Urinary bladder (tissue), 4 donors: ENCODE data around the gene ASTN1. TPM values are rescaled to one million over a fixed set of nuclear protein-coding genes. Genes with fewer than 3 reads are reported as not detected.

ENCODE experiments used
- DNase-seq: peaks from one replicate; pipeline ENCODE4 v3.0.0-alpha.2; 2015; ENCODE audit errors: extremely low spot score
- H3K27ac ChIP-seq: one replicate; pipeline ENCODE4 v1.5.1; 2013; ENCODE audit warnings: low read depth, mild to moderate bottlenecking, moderate library complexity
- H3K36me3 ChIP-seq: one replicate; pipeline ENCODE4 v1.6.1; 2013; ENCODE audit warnings: mild to moderate bottlenecking, moderate library complexity; ENCODE audit not compliant: insufficient read depth
- H3K4me1 ChIP-seq: one replicate; pipeline ENCODE4 v1.6.1; 2013; ENCODE audit warnings: mild to moderate bottlenecking, moderate library complexity; ENCODE audit not compliant: insufficient read depth
- H3K4me3 ChIP-seq: one replicate; pipeline ENCODE4 v1.5.1; 2013; ENCODE audit warnings: low read depth, low read length
- WGBS: extraction: QIAGEN DNeasy Blood & Tissue Kit; methylation state at CpG from one replicate; pipeline ENCODE4 v1.1.7; 2013; 5-methylcytosine and 5-hydroxymethylcytosine counted together
- polyA plus RNA-seq: library from polyadenylated mRNA; stranded (reverse); fragments of 200-250 nt; gene quantifications from one replicate; pipeline ENCODE4 v1.2.3, GENCODE V29; 2013
- total RNA-seq: library from RNA; depleted of rRNA; stranded (reverse); fragments of >200 nt; gene quantifications from one replicate; pipeline ENCODE4 v1.2.3, GENCODE V29; 2014
- donor health status: healthy with polysubstance abuse.
- donor health status: healthy.

ASTN1 gene
- total and polyA plus RNA-seq, 2 donors, result 0.23 to 6.3 TPM

DNA sequence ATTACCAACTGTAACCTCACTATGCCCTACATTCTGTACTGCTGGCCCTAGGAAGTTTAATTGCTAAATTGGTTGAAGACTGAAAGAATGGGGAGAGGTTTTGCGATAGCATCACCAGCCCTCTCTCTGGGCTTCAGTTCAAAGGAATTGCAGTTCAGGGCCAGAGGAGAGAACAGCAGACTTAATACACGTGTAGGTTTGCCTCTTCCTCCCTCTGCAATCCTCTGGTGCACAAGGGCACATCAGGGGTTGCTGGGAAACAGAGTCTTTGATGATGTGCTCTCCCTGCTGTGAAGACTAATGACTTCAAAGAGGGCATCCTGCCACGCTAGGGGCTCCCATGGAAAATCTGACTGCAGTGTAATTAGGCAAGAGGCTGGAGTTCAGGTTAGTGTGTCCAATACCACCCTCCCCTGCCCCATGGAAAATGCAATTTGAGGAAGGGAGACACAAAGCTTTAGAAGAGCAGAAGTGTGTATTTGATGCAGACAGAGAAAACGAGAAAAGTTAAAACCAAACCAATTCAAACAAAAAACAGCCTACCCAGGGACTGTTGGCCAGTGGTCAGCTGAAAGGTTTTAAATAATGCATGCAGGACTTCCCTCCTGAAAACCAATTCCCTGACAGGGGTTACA is 167.9 kb downstream of the ASTN1 start:
- WGBS, result 13% methylated on average over 4 of the region's 4 CpGs
- DNase-seq, result no peak
- Histone ChIP-seq H3K4me1 (no peaks in the 10 kb centered on the region), H3K4me3 (no peak overlapping the region), H3K36me3 (no peaks in the 10 kb centered on the region), H3K27ac (no peak overlapping the region)

DNA sequence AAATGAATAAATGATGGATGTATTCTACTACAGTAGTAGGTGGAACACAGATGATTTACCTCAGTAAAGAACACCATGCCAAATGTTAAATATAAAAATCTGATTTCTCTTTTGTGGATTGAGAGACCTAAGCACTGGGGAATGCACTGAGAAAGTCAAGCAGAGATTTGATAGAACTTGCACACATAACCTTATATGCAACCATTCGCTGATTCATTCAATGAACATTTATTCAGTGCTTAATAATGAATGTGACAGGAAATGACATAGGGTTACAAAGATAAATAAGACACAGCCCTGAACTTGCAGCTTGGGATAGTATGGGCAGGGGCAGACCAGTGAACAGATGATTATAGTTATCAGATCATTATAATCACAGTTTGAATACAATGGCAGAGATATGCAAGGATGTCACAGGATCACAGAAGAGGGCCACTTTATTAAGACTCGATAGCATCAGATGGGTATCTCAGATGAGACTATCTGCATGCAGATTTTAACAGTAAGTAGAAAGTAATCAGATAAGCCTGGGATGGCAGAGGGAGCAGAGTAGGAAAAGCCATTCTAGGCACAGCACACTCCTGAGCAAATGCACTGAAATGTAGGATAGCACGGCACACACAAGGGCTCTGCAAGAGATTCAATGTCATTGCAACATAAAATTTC is 169.4 kb downstream of the ASTN1 start:
- Histone ChIP-seq H3K36me3 (no peaks in the 10 kb centered on the region), H3K4me1 (no peaks in the 10 kb centered on the region), H3K4me3 (no peak overlapping the region), H3K27ac (no peak overlapping the region)
- WGBS, result 71% methylated on average over 3 of the region's 3 CpGs
- no peak for DNase-seq

GRCh38 chr1:176993587-176993986 is 170.9 kb downstream of the ASTN1 start:
- H3K4me3 ChIP-seq, result no peak overlapping the region
- no peak overlapping the region for H3K27ac ChIP-seq
- no peaks in the 10 kb centered on the region for H3K4me1 ChIP-seq
- WGBS, result 87% methylated on average over 3 of the region's 3 CpGs
- no peak for DNase-seq
- H3K36me3 ChIP-seq, result no peaks in the 10 kb centered on the region

GRCh38 chr1:176989754-176990153 is 174.8 kb downstream of the ASTN1 start:
- Histone ChIP-seq H3K27ac (no peak overlapping the region), H3K36me3 (no peaks in the 10 kb centered on the region), H3K4me1 (no peaks in the 10 kb centered on the region), H3K4me3 (no peak overlapping the region)
- no peak for DNase-seq
- WGBS, result 77% methylated on average over 1 of the region's 1 CpG

DNA sequence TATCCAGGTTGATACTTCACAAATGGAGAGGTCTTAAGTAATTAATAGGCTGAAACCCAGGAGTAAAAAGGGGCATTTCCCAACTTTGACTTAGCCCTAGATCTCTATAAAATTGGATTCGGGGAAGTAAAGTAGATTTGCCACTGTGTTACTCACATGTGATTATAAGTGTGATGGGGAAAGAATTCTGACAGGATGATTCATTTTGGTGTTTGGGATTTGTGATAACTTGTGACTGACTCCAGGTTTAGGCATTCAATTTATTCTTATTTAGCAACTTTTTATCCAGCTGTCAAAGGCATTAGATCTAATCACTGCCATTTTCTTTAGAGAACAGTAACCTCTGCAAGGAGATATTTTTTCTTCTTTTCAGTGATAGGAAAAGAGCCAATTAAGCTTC is 175.5 kb downstream of the ASTN1 start:
- no peaks in the 10 kb centered on the region for H3K36me3 ChIP-seq
- WGBS, result 52% methylated on average over 1 of the region's 1 CpG
- DNase-seq, result no peak
- H3K4me1 ChIP-seq, result no peaks in the 10 kb centered on the region
- H3K27ac ChIP-seq, result no peak overlapping the region
- H3K4me3 ChIP-seq, result no peak overlapping the region

- no peaks in the 10 kb centered on the region for H3K4me1 ChIP-seq
- no peak overlapping the region for H3K4me3 ChIP-seq
- no peak for DNase-seq
- no peaks in the 10 kb centered on the region for H3K36me3 ChIP-seq
- H3K27ac ChIP-seq, result no peak overlapping the region
Observed at GRCh38 chr1:176987016-176987415, 177.5 kb downstream of the ASTN1 start.

DNA sequence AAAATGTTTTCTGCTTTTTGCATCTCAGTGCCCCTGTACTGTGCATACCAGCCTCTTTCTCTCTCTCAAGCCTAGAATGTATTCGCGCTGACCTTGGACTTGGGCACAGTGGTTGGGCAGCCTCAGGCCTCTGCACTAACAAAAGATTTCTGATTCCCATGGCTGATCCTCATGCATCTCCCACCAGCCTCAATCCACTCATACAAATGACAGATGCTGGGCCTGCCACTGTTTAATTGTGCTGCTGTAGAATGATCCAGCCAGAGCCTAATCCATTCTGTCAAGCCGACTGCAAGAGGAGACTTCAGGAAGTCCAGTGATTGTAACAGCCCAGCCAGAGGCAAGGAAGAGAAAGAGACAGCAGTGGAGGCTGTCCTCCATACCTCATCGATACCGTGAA is 180.8 kb downstream of the ASTN1 start:
- H3K36me3 ChIP-seq, result no peaks in the 10 kb centered on the region

DNA sequence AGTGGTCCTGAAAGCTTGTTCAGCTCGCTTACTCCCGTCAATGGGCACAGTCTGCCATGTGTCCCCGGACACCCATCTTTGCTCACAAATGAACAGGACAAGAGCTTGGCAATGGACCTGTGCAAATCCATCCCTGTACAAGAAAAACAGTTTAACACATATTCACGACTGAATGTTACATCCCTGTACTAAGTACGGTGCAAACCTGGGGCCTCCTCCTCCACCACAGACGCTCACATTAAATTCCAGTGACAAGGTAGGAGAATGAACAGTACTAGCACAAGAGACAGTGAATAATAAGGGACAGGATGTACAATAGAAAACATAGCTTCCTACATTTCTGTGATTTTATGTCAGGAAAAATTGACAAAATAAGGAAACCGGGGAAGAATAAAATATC is 187.7 kb downstream of the ASTN1 start:
- 88% methylated on average over 7 of the region's 7 CpGs for WGBS
- Histone ChIP-seq H3K36me3 (no peaks in the 10 kb centered on the region), H3K4me3 (no peak overlapping the region), H3K27ac (no peak overlapping the region), H3K4me1 (no peaks in the 10 kb centered on the region)
- DNase-seq, result no peak

More for the DNA sequence above, 180.8 kb downstream of the ASTN1 start:
- WGBS, result 75% methylated on average over 5 of the region's 5 CpGs
- Histone ChIP-seq H3K27ac (no peak overlapping the region), H3K4me3 (no peak overlapping the region), H3K4me1 (no peaks in the 10 kb centered on the region)
- no peak for DNase-seq

GRCh38 chr1:176976225-176976624 is 188.3 kb downstream of the ASTN1 start:
- DNase-seq, result no peak
- Histone ChIP-seq H3K4me1 (no peaks in the 10 kb centered on the region), H3K36me3 (no peaks in the 10 kb centered on the region), H3K4me3 (no peak overlapping the region), H3K27ac (no peak overlapping the region)
- WGBS, result 47% methylated on average over 4 of the region's 4 CpGs

GRCh38 chr1:176964687-176965086 is 199.8 kb downstream of the ASTN1 start:
- Histone ChIP-seq H3K4me3 (no peak overlapping the region), H3K36me3 (no peaks in the 10 kb centered on the region), H3K4me1 (no peaks in the 10 kb centered on the region), H3K27ac (no peak overlapping the region)
- DNase-seq, result no peak
- WGBS, result 84% methylated on average over 2 of the region's 2 CpGs

GRCh38 chr1:176963181-176963580 is 201.3 kb downstream of the ASTN1 start:
- Histone ChIP-seq H3K4me3 (no peak overlapping the region), H3K36me3 (no peaks in the 10 kb centered on the region), H3K4me1 (no peaks in the 10 kb centered on the region), H3K27ac (no peak overlapping the region)
- DNase-seq, result no peak
- WGBS, result 70% methylated on average over 2 of the region's 2 CpGs

DNA sequence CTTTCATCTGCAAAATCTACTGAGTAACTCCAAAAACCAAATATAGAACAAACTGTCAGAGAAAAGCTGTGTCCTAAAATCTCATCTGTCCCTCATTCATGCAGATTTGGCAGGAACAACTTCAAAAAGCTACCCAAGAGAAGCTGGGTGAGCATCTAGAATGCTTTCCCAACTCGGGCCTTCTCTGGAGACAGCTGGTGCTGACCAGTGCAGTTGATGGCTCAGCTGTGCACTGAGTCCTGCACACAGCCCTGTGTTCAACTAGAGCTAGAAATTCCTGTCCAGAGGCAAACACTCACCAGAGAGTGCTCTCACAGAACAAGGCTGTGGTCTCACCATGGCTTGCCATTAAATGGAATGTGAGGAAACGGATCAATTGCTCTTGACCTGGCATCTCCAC is 202.8 kb downstream of the ASTN1 start:
- H3K36me3 ChIP-seq, result no peaks in the 10 kb centered on the region
- no peak overlapping the region for H3K27ac ChIP-seq
- DNase-seq, result no peak
- no peaks in the 10 kb centered on the region for H3K4me1 ChIP-seq
- no peak overlapping the region for H3K4me3 ChIP-seq
- 86% methylated on average over 2 of the region's 2 CpGs for WGBS

DNA sequence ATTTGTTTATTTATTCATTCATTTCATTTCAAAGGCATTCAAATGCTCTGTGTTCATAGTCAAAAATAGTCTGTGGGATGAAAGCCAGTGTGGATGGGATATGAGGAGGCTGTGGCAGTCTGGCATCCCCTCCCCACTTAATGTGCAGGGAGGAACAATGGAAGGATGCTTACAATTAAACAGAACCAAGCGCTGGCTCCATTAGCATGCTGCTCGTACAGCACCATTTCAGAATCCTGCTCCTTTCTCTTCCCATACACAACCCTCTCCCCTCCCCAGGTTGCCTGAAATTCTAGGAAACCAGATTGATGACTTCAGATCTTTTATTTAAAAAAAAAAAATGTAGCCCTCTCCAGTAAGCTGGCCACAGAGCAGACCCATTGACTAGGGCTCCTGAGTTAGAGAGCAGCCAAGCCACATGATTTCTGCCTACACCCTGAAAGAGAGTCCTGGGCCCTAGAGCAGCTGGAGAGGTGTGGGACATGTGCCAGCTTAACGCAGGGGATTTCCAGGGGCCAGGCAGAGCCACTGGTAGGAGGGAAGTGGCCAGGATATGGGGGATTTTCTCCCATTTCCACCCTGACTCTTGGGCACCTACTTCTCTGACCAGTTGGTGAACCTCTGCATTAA is 205.2 kb downstream of the ASTN1 start:
- H3K27ac ChIP-seq, result no peak overlapping the region
- DNase-seq, result no peak
- H3K36me3 ChIP-seq, result no peaks in the 10 kb centered on the region
- WGBS, result 57% methylated on average over 3 of the region's 3 CpGs
- no peak overlapping the region for H3K4me3 ChIP-seq
- H3K4me1 ChIP-seq, result no peaks in the 10 kb centered on the region

- 59% methylated on average over 10 of the region's 10 CpGs for WGBS
- no peaks in the 10 kb centered on the region for H3K36me3 ChIP-seq
- H3K4me3 ChIP-seq, result no peak overlapping the region
- no peaks in the 10 kb centered on the region for H3K4me1 ChIP-seq
- H3K27ac ChIP-seq, result no peak overlapping the region
- DNase-seq, result no peak
Observed at GRCh38 chr1:176957603-176958002, 206.9 kb downstream of the ASTN1 start.
